Spleen (tissue), 11 donors: Measurements from ENCODE around the gene CEP68. TPM values are rescaled to one million over a fixed set of nuclear protein-coding genes. Genes with fewer than 3 reads are reported as not detected.

Experiments used
- DNase-seq: peaks from one replicate; pipeline ENCODE4 v3.0.0-alpha.2; 2020
- H3K27ac ChIP-seq, 8 donors: fragments of 200-600 bp; sonication (generic) in 7 of 8; 1 replicate in 4 of 8; 2 replicates in 4 of 8; pipeline versions ENCODE4 v1.5.0 to v1.8.0; 2016 to 2021; ENCODE audit warnings: inconsistent platforms in 4 of 8, mild to moderate bottlenecking in 4 of 8, moderate library complexity in 1 of 8
- H3K27me3 ChIP-seq, 7 donors: fragments of 200-600 bp; sonication (generic) in 6 of 7; replicated peaks in 1 of 7; 1 replicate in 4 of 7; 2 replicates in 3 of 7; pipeline versions ENCODE4 v1.5.0 to v1.8.0; 2016 to 2021; ENCODE audit warnings: inconsistent platforms in 3 of 7, mild to moderate bottlenecking in 1 of 7
- H3K36me3 ChIP-seq, 6 donors: fragments of 200-600 bp; sonication (generic) in 5 of 6; 1 replicate in 4 of 6; 2 replicates in 2 of 6; pipeline versions ENCODE4 v1.5.0 to v1.8.0; 2016 to 2021; ENCODE audit warnings: inconsistent platforms in 2 of 6
- H3K4me1 ChIP-seq, 6 donors: fragments of 200-600 bp; sonication (generic) in 5 of 6; 1 replicate in 3 of 6; 2 replicates in 3 of 6; pipeline versions ENCODE4 v1.5.0 to v1.8.0; 2016 to 2021; ENCODE audit warnings: inconsistent platforms in 3 of 6
- H3K4me3 ChIP-seq, 8 donors: fragments of 200-600 bp; sonication (generic) in 7 of 8; 1 replicate in 4 of 8; 2 replicates in 4 of 8; pipeline versions ENCODE4 v1.5.0 to v1.8.0; 2016 to 2021; ENCODE audit warnings: inconsistent platforms in 4 of 8, mild to moderate bottlenecking in 4 of 8, moderate library complexity in 2 of 8
- H3K9me3 ChIP-seq, 8 donors: fragments of 200-600 bp; sonication (generic) in 7 of 8; 1 replicate in 4 of 8; 2 replicates in 4 of 8; pipeline versions ENCODE4 v1.5.0 to v1.8.0; 2016 to 2021; ENCODE audit warnings: inconsistent platforms in 4 of 8
- POLR2A ChIP-seq, 3 donors: fragments of 450-650 bp; IDR thresholded peaks; one replicate each; pipeline ENCODE4 v1.5.1; 2017; ENCODE audit warnings: antibody characterized with exemption in 3 of 3, mild to moderate bottlenecking in 1 of 3
- POLR2AphosphoS5 ChIP-seq, 3 donors: sonication (generic); formaldehyde crosslinking; IDR thresholded peaks; one replicate each; pipeline ENCODE4 v1.5.1; 2017; ENCODE audit warnings: antibody characterized with exemption in 3 of 3
- WGBS, 5 donors: extraction: QIAGEN DNeasy Blood & Tissue Kit in 3 of 5; methylation state at CpG; one replicate each; pipeline versions ENCODE4 v1.1.5 to v1.1.7; 2013 to 2018; 5-methylcytosine and 5-hydroxymethylcytosine counted together
- intact Hi-C: fragments of 100-400 bp; cut with DNase I; formaldehyde crosslinking; loops from one replicate; pipeline ENCODE4 v1.15.0; 2023; ENCODE audit warnings: low total_unique reads
- polyA plus RNA-seq, 3 donors: library from polyadenylated mRNA; stranded (reverse); fragments of 200-250 nt; gene quantifications; one replicate each; pipeline ENCODE4 v1.2.1, GENCODE V29; 2013
- total RNA-seq, 7 donors: library from RNA; depleted of rRNA in 3 of 7; stranded (reverse); fragments of >200 nt in 3 of 7; fragmentation: NEBNext Ultra II Directional in 4 of 7; extraction: Animal tissue kit (Norgen Biotek cat#: 25700) in 4 of 7; gene quantifications; one replicate each; pipeline versions ENCODE4 v1.1.0 to v1.2.1, GENCODE V29; 2016 to 2021
- TF ChIP-seq, protein P1 (sequence below), 11 experiments: fragments of 200-600 bp in 7 of 11; fragments of 450-650 bp in 4 of 11; sonication (generic) in 4 of 11; IDR thresholded peaks in 8 of 11; conservative IDR thresholded peaks in 3 of 11; 1 replicate in 7 of 11; 2 replicates in 4 of 11; pipeline versions ENCODE4 v1.4.0 to v1.8.0; 2016 to 2021; ENCODE audit warnings: antibody characterized with exemption in 11 of 11, inconsistent platforms in 4 of 11, mild to moderate bottlenecking in 1 of 11
- donor health status: healthy with polysubstance abuse.
- donor health status: DM: no; HTN: no; CAD: no; lungs with moderate emphysema.
- donor health status: DM: no; HTN: no; CAD: no.
- donor health status: Bipolar disorder and iron deficiency.
- donor health status: healthy.
- donor health status: DM: no; HTN: no; CAD: no.
- donor health status: DM: yes; HTN: yes; CAD: no.

CEP68 gene
- total and polyA plus RNA-seq, 10 donors = 5.2 to 26.7 (median 19.5) TPM

GRCh38 chr2:65071499-65072180 lies 15.4 kb downstream of the CEP68 start:
- H3K4me3 ChIP-seq = no peak overlapping the region
- no peaks in the 10 kb centered on the region for H3K9me3 ChIP-seq
- H3K27ac ChIP-seq = peak overlapping the region in 2 of 8 donors; percentile 26 to 46
- no peak for TF ChIP-seq POLR2A (IDR thresholded peaks at IDR 0.05)
- TF ChIP-seq POLR2AphosphoS5 (IDR thresholded peaks at IDR 0.05) = peak; percentile 3 to 61 (median 41)
- TF ChIP-seq, protein P1, sequence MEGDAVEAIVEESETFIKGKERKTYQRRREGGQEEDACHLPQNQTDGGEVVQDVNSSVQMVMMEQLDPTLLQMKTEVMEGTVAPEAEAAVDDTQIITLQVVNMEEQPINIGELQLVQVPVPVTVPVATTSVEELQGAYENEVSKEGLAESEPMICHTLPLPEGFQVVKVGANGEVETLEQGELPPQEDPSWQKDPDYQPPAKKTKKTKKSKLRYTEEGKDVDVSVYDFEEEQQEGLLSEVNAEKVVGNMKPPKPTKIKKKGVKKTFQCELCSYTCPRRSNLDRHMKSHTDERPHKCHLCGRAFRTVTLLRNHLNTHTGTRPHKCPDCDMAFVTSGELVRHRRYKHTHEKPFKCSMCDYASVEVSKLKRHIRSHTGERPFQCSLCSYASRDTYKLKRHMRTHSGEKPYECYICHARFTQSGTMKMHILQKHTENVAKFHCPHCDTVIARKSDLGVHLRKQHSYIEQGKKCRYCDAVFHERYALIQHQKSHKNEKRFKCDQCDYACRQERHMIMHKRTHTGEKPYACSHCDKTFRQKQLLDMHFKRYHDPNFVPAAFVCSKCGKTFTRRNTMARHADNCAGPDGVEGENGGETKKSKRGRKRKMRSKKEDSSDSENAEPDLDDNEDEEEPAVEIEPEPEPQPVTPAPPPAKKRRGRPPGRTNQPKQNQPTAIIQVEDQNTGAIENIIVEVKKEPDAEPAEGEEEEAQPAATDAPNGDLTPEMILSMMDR (IDR thresholded peaks at IDR 0.05 in 8 of 11, conservative IDR thresholded peaks at IDR 0.05 in 3 of 11) = peak in 3 of 11 experiments; percentile 20 to 37 (median 28)
- DNase-seq = no peak
- intact Hi-C loops = no loop called here
- peaks cover 26 to 76% (median 50%) of the 10 kb centered on the region in 6 donors for H3K4me1 ChIP-seq
- peaks cover 0 to 78% (median 34%) of the 10 kb centered on the region in 6 donors for H3K36me3 ChIP-seq
- WGBS, 5 donors = 73 to 86% (median 80%) methylated on average over 10 to 14 of the region's 14 CpGs
- H3K27me3 ChIP-seq = no peaks in the 10 kb centered on the region

GRCh38 chr2:65072181-65072970 lies 16.2 kb downstream of the CEP68 start:
- H3K9me3 ChIP-seq = no peaks in the 10 kb centered on the region
- DNase-seq = no peak
- no peak overlapping the region for H3K4me3 ChIP-seq
- H3K36me3 ChIP-seq = peaks cover 0 to 83% (median 38%) of the 10 kb centered on the region in 6 donors
- peak overlapping the region in 3 of 8 donors; percentile 1 to 46 (median 26) for H3K27ac ChIP-seq
- WGBS, 5 donors = 82 to 88% (median 87%) methylated on average over 16 to 20 of the region's 20 CpGs
- intact Hi-C loops = no loop called here
- peaks cover 26 to 70% (median 48%) of the 10 kb centered on the region in 6 donors for H3K4me1 ChIP-seq
- H3K27me3 ChIP-seq = no peaks in the 10 kb centered on the region
- TF ChIP-seq POLR2A (IDR thresholded peaks at IDR 0.05) (no peak), POLR2AphosphoS5 (IDR thresholded peaks at IDR 0.05) (peak; percentile 6 to 65 (median 31))
- TF ChIP-seq, protein P1 (IDR thresholded peaks at IDR 0.05 in 8 of 11, conservative IDR thresholded peaks at IDR 0.05 in 3 of 11) = no peak

DNA sequence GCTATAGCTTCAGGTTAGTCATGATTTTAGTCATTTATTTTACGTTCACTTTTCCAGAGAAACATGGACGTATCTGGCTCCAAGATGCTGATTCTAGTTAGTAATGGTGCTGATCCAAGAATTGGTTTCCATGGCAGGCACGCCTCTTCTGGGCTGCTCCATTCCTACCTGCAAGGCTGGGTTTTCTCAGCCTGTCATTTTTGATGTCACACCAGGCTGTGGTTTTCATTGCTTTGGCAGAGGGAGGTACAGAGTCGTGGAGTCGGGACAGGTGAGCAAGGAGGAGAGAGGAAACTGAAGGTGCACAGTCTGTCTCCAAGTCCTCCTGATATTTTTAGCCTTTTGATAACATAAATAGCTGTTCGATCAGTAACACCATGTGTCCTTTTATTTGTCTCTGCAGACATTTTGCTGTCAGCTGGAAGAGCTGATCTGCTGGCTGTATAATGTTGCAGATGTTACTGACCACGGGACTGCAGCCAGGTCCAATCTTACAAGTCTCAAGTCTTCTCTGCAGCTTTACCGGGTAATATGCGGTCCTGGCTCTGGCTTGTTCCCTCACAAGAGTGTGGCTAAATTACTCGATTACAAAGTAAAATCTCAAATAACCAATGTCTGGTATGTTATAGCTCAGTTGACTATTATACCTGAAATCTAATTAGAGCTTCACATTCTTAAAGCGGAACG lies 17.8 kb downstream of the CEP68 start:
- intact Hi-C loops = no loop called here
- no peak overlapping the region for H3K27ac ChIP-seq

More for the DNA sequence above, 17.8 kb downstream of the CEP68 start:
- peaks cover 16 to 54% (median 32%) of the 10 kb centered on the region in 6 donors for H3K4me1 ChIP-seq
- WGBS, 5 donors = 92 to 94% (median 93%) methylated on average over 12 of the region's 12 CpGs
- no peaks in the 10 kb centered on the region for H3K27me3 ChIP-seq
- TF ChIP-seq POLR2A (IDR thresholded peaks at IDR 0.05) (no peak), POLR2AphosphoS5 (IDR thresholded peaks at IDR 0.05) (no peak)
- TF ChIP-seq, protein P1 (IDR thresholded peaks at IDR 0.05 in 8 of 11, conservative IDR thresholded peaks at IDR 0.05 in 3 of 11) = no peak
- H3K36me3 ChIP-seq = peaks cover 0 to 98% (median 51%) of the 10 kb centered on the region in 6 donors
- H3K4me3 ChIP-seq = no peak overlapping the region
- H3K9me3 ChIP-seq = no peaks in the 10 kb centered on the region
- no peak for DNase-seq
